Endothelial cell (in vitro differentiated cells): ENCODE measurements around the gene MFSD11. TPM values are rescaled to one million over a fixed set of nuclear protein-coding genes. Genes with fewer than 3 reads are reported as not detected.
"Not testable (repeated sequence)": the region's sequence is repeated elsewhere in the genome, so short reads cannot be mapped to it uniquely, and the experiment has no call there.

Source experiments
- DNase-seq: peaks from one replicate; pipeline ENCODE4 v3.0.0; 2021; ENCODE audit warnings: low spot score
- H3K27ac Mint-ChIP-seq: one replicate; pipeline ENCODE4 v1.8.0; 2021; ENCODE audit warnings: mixed read lengths, inconsistent platforms; ENCODE audit not compliant: unreplicated experiment
- H3K27me3 Mint-ChIP-seq: one replicate; pipeline ENCODE4 v1.8.0; 2021; ENCODE audit warnings: mild to moderate bottlenecking, moderate library complexity, mixed read lengths, inconsistent platforms; ENCODE audit not compliant: unreplicated experiment
- H3K36me3 Mint-ChIP-seq: one replicate; pipeline ENCODE4 v1.8.0; 2021; ENCODE audit warnings: mild to moderate bottlenecking, low read depth, mixed read lengths, inconsistent platforms; ENCODE audit not compliant: unreplicated experiment
- H3K4me1 Mint-ChIP-seq: one replicate; pipeline ENCODE4 v1.8.0; 2021; ENCODE audit warnings: mild to moderate bottlenecking, mixed read lengths, inconsistent platforms; ENCODE audit not compliant: unreplicated experiment
- H3K4me3 Mint-ChIP-seq: one replicate; pipeline ENCODE4 v1.8.0; 2021; ENCODE audit warnings: mild to moderate bottlenecking, mixed read lengths, inconsistent platforms; ENCODE audit not compliant: unreplicated experiment
- H3K9me3 Mint-ChIP-seq: one replicate; pipeline ENCODE4 v1.8.0; 2021; ENCODE audit warnings: mixed read lengths, inconsistent platforms; ENCODE audit not compliant: unreplicated experiment
- CTCF ChIP-seq: fragments of 200-600 bp; sonication (generic); IDR thresholded peaks from one replicate; pipeline ENCODE4 v1.5.0; 2021; ENCODE audit warnings: antibody characterized with exemption; ENCODE audit not compliant: unreplicated experiment
- total RNA-seq: library from RNA; stranded (reverse); fragmentation: NEBNext Ultra II Directional; extraction: Animal tissue kit (Norgen Biotek cat#: 25700); gene quantifications from one replicate; pipeline ENCODE4 v1.2.1, GENCODE V29; 2021; ENCODE audit not compliant: unreplicated experiment

The MFSD11 gene
- total RNA-seq, 1 donor from 2014 or later, result 37.3 TPM

GRCh38 chr17:76691379-76692191 is 46.3 kb upstream of the MFSD11 start:
- DNase-seq, result no peak
- H3K4me3 Mint-ChIP-seq, result no peak overlapping the region
- no peaks in the 10 kb centered on the region for H3K36me3 Mint-ChIP-seq
- TF ChIP-seq CTCF, result no peak
- peaks cover 4% of the 10 kb centered on the region for H3K4me1 Mint-ChIP-seq
- H3K9me3 Mint-ChIP-seq, result no peaks in the 10 kb centered on the region
- no peak overlapping the region for H3K27ac Mint-ChIP-seq
- peaks cover 6% of the 10 kb centered on the region for H3K27me3 Mint-ChIP-seq

- Mint-ChIP-seq H3K27ac (no peak overlapping the region), H3K9me3 (no peaks in the 10 kb centered on the region), H3K4me1 (no peaks in the 10 kb centered on the region)
These were observed 42.7 kb upstream of the MFSD11 start for GRCh38 chr17:76695059-76695831.

GRCh38 chr17:76696763-76697701 is 40.9 kb upstream of the MFSD11 start:
- H3K4me3 Mint-ChIP-seq, result peak overlapping the region; percentile 63
- no peak for DNase-seq
- no peaks in the 10 kb centered on the region for H3K36me3 Mint-ChIP-seq
- TF ChIP-seq CTCF, result no peak
- no peaks in the 10 kb centered on the region for H3K9me3 Mint-ChIP-seq
- no peak overlapping the region for H3K27ac Mint-ChIP-seq
- H3K27me3 Mint-ChIP-seq, result peaks cover 4% of the 10 kb centered on the region
- peaks cover 8% of the 10 kb centered on the region for H3K4me1 Mint-ChIP-seq

More at GRCh38 chr17:76695059-76695831, 42.7 kb upstream of the MFSD11 start:
- Mint-ChIP-seq H3K4me3 (no peak overlapping the region), H3K27me3 (peaks cover 3% of the 10 kb centered on the region), H3K36me3 (no peaks in the 10 kb centered on the region)
- no peak for TF ChIP-seq CTCF
- DNase-seq, result no peak

GRCh38 chr17:76697702-76698465 is 40.0 kb upstream of the MFSD11 start:
- H3K9me3 Mint-ChIP-seq, result no peaks in the 10 kb centered on the region

GRCh38 chr17:76698466-76698977 is 39.4 kb upstream of the MFSD11 start:
- H3K36me3 Mint-ChIP-seq, H3K9me3 Mint-ChIP-seq, H3K4me3 Mint-ChIP-seq, H3K27ac Mint-ChIP-seq, H3K27me3 Mint-ChIP-seq, H3K4me1 Mint-ChIP-seq, DNase-seq: not testable (repeated sequence)

More at GRCh38 chr17:76697702-76698465, 40.0 kb upstream of the MFSD11 start:
- H3K4me3 Mint-ChIP-seq, result no peak overlapping the region
- H3K27me3 Mint-ChIP-seq, result peaks cover 4% of the 10 kb centered on the region
- no peak for TF ChIP-seq CTCF
- H3K4me1 Mint-ChIP-seq, result peaks cover 8% of the 10 kb centered on the region
- no peak for DNase-seq
- no peak overlapping the region for H3K27ac Mint-ChIP-seq
- H3K36me3 Mint-ChIP-seq, result no peaks in the 10 kb centered on the region
